GM18517 (cell line): ENCODE results near the gene ATP10A.
"Not testable (repeated sequence)": the region's sequence is repeated elsewhere in the genome, so short reads cannot be mapped to it uniquely, and the experiment has no call there.

Source experiments
- ATAC-seq: cut with Tn5 transposase; IDR thresholded peaks from one replicate; pipeline ENCODE4 v1.9.1; 2021; ENCODE audit warnings: mild to moderate bottlenecking, moderate library complexity; ENCODE audit not compliant: unreplicated experiment

ATP10A gene

DNA sequence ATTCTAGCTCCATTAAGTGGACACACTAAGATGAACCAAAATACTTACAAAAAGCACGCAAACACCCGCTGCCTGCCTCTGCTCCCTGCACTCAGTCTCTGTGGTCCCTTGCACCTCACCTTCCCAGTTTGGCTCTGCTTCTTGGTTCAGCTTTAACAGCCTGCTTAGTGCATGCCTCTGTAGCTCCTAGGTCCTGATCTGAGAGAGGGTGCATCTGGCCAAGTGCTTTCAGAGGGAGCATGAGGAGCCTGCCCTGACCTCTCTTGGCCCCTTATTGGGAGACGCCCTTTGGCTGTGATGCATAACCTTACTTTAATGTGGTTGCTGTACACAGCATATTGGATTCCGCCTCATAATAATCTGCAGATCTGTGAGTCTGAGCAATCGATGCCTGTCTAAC, 21.2 kb upstream of the ATP10A start:
- ATAC-seq = no peak

DNA sequence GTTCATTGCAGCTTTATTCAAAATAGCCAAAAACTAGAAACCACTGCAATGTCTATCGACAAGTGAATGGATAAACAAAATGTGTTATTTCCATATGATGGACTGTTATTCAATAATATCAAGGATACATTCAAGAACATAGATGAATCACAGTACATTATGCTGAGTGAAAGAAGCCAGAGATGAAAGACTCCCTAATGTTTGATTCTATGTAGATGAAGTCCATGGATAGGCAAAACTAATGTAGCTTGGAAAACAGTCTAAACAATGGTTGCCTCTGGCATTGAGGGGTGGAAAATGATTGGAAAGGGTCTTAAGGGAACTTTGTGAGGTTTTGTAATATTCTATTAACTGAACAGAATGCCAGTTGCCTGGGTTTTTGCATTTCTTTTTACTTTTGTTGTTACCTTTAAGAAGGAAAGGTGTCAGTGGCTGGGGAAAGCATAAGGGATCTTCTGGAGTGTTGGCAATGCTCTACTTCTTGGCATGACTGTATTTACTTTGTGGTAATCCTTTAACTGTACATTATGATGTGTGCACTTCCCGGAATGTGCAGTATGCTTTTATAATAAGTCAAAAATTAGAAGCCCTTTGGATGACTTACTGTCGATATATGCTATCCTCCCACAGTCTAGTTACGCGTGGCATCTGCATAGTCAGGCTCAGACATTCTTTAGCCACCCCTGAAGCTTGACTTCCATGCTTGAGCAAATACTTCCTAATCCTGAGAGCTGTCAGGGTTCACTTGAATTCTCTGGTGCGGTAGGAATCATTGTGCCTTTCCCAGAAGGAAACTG, 20.5 kb upstream of the ATP10A start:
- no peak for ATAC-seq

DNA sequence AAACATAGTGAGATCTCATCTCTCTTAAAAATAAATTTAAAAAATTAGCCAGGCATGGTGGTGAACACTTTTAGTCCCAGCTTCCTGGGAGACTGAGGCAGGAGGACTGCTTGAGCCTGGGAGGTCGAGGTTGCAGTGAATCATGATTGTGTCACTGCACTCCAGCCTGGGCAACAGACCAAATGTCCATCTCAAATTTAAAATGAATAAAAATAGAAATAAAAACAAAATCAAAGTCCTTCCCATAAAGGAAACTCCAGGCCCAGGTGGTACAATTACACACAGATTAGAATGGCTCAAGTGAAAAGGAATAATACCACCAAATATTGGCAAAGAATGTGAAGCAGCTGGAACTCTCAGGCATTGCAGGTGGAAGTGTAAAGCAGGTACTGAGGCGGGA, 19.3 kb upstream of the ATP10A start:
- no peak for ATAC-seq

DNA sequence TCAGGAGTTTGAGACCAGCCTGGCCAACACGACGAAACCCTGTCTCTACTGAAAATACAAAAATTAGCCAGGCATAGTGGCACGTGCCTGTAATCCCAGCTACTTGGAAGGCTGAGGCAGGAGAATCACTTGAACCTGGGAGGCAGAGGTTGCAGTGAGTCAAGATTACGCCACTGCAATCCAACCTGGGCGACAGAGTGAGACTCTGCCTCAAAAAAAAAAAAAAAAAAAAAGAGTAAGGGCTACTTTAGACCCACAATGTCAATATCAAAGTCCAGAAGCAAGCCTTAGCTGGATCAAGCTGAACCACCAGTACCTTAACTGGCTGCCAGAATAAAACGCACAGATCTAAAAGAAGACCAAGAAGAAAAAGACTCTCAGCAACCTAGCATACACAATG, 17.8 kb upstream of the ATP10A start:
- ATAC-seq = not testable (repeated sequence)

DNA sequence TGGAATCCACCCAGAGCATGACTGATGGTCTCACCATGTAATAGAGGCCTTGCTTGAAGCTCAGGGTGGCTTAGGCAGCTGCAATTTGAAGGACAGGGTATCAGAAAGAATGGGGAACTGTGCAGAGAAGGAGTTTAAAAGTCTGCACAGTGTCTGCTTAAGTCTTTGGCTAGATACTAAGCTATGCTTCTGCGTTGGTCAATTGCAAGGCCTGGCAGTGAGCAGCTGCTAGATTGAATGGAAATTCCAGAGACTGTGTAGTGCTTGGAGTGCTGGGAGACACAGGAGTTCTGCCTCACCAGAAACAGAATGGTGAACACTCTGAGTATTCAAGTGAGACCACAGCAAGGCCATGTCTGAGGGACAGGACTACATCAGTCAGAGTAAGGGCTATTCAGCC, 17.3 kb upstream of the ATP10A start:
- no peak for ATAC-seq

DNA sequence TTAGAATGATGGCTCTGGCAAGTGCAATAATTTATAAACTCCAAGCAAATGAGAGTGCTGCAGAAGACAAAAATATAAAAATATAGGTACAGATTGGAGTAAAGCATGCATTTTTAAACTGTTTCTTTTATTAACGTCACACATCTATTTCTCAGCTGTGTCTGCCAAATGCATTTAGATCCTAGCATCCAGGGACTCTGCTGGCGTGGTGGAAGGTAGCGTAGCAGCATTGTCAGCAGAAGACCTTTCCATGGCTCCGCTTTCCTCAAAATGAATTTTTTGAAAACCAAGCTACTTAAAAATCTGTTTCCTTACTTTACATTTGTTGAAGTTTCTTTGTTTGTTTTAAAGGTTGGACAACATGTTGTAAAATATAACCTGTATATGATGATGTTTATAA, 16.3 kb upstream of the ATP10A start:
- no peak for ATAC-seq

DNA sequence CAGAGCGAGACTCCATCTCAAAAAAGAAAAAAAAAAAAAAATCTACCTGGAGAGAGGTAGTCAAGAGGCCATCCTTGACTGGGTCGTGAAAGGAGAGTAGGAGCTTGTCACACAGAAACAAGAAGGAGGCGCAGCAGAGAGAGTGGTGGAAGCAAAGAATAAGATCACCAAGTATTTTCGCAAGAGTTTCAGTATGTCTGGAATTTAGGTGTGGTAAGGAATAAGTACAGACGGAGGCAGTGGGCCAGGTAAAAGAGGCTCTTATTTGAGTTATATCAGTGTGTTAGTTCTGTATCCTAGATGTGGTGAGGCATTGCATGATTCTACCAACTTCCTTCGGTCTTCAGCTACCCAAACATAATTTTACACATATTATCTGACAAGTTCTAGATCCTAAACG, 14.6 kb upstream of the ATP10A start:
- ATAC-seq = no peak

DNA sequence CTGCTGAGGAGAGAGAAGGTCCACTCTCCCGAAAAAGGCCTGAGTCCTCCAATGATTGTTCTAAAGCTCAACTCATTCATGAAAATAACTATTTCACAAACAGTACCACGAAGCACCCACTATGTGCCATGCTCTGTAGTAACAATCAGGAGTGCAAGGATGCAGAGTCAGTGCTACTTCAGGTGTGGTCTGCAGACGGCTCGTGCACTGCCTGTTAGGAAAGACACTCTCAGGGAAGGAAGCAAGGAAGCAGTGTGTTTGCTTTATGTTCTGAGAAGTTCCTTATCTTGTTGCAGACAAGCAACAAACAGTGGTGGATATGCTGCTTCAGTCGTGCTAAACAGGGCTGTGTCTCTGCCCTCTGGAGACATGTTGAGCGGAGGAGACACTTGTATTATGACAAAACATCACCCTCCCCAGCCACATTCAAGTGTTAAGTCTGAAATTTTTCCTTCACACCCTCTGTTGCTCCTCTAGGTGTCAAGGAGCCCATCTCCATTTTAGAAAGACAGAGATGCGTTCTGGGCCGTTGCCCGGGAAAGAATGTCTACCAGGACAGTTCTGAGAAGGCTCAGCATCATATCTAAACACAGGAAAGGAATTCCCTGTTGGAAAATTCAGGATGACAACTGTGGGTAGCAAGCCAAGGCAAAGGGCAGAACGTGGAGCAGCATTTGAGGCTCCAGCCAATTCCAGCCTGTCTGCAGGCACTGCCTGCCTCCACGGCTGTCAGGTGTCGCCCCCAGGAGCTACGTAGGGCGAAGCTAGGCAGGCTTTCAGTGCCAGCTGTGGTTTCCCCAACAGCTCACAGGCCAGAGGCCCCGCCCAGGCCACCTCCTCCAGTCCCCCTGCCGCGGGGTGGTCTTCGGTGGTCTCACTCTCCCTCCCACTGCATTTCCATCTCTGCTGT, 13.4 kb upstream of the ATP10A start:
- ATAC-seq = no peak

DNA sequence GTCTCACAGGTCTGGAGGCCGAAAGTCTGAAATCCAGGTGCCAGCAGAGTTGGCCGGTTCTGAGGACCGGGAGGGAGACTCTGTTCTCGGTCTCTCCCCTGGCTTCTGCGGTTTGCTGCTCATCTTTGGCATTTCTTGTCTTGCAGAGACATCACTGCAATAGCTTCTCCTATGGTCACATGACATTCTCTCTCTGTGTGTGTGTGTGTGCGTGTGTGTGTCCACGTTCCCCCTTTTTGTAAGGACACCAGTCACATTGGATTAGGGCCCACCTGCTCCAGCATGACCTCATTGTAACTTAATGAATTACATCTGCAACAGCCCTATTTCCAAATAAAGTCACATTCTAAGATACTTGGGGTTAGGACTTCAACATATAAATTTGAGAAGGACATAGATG, 12.4 kb upstream of the ATP10A start:
- no peak for ATAC-seq

DNA sequence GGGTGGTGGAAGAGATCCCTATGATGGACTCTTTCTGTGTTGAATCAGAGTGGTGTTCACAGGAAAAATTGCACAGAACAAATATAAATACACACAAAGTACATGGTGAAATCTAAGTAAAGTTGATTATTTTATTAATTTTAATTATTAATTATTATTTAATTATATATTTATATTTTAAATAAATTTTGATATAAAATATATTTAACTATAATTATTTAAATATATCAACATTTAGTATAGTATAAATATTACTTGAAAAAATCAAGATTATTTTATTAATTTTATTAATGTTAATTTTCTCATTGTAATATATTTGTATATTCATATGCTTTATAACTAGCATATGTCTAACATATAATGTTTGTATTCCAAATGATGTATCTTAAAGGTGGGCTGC, 11.3 kb upstream of the ATP10A start:
- ATAC-seq = no peak

DNA sequence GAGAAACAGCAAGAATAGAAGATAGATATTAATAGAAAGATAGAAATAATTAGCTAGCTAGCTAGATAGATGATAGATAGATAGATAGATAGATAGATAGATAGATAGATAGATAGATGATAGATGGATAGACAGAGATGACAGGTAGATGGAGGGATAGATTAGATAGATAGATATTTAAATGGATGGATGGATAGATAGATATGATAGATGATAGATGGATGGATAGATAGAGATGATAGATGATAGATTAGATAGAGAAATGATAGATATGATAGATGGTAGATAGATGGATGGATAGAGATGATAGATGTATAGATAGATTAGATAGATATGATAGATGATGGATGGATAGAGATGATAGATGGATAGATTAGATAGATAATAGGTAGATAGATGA, 8.3 kb upstream of the ATP10A start:
- ATAC-seq = no peak

DNA sequence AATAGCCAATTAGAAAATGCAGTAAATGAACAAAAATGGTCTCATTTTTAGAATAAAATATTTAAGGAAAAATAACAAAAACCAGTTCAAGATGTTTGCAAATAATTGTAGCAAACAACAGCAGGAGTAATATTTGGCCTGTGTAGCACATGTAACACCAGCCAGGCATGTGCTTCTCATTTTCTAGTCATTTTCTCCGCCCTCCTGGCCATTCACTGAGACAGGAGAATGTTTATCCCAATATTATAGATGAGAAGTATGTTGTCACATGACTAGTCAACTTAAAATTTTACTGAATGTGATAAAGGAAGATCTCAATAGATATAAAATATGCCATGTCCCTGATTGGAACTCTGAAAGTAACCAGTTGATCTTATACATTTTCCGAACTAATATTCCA, 7.8 kb upstream of the ATP10A start:
- no peak for ATAC-seq

DNA sequence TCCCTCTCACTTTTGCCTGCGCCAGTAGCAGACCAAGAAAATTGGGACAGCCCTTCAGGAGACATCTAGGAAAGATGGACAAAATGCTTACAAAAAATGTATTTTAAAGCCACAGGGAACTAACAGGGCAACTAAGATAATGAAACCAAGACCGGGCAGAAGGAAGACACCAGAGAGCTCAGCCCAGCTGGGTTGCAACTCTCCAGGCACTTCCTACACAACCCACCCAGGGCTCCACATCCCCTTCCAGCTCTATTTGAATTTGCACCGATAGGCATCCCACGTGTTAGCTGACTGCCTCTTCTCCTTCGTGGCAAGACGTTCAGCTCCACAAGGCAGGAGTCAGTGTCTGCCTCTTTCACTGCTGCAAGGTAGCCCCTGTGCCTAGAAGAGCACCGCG, 6.6 kb upstream of the ATP10A start:
- ATAC-seq = no peak

DNA sequence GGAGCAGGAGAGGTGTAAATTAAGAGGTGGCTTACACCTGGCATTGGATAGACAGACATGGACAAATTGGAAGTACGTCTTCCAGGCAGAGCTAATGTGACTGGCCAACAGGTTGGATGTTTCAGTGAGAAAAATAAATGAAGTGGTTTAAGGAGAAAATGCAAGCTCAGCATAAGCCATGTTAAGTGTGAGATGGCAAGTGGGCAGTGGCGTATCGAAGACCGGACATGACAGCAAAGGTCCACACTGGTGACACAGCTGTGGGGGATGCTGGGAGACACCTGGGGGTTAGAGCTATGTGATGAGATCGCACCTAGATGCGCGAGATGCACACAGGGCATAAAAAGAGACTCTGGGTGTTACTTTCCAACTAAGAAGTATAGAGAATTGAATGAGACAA, 3.7 kb upstream of the ATP10A start:
- ATAC-seq = no peak

DNA sequence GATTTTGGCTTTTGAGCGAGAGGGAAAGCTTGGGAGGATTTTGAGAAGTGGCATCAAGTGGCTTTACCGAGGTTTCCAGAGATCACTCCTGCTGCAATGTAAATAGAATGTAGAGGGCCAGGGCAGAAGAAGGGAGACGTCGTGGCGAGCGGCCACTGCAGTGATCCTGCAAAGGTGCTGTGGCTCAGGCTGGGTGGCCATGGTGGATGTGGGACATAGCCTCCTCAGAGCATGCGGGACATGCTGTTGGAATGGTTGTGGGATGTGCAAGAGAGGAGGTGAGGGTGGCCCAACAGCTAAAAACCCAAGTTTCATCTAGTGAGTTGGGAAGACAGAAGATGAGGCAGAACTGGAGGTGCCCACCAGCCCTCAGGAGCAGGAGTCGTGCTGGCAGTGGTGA, 3.1 kb upstream of the ATP10A start:
- ATAC-seq = no peak

DNA sequence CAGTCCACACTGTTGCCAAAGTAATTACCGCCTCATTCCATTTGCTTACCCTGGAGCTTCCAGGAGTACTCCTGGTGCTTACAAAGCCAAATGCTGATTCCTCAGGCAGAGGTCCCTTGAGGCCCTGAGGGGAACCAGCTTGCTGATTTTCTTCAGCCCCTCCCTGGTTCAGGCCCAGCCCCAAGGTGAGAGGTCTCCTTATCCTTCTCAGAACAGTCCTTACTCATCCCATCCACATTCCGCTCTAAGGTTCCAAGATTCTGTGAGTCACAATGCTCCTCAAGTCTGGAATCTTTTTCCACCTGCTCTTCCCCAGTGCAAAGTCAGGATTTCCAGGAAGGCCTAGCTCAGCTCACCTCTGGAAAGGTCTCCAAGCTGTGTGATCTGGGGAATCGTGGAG, 1.8 kb upstream of the ATP10A start:
- no peak for ATAC-seq

DNA sequence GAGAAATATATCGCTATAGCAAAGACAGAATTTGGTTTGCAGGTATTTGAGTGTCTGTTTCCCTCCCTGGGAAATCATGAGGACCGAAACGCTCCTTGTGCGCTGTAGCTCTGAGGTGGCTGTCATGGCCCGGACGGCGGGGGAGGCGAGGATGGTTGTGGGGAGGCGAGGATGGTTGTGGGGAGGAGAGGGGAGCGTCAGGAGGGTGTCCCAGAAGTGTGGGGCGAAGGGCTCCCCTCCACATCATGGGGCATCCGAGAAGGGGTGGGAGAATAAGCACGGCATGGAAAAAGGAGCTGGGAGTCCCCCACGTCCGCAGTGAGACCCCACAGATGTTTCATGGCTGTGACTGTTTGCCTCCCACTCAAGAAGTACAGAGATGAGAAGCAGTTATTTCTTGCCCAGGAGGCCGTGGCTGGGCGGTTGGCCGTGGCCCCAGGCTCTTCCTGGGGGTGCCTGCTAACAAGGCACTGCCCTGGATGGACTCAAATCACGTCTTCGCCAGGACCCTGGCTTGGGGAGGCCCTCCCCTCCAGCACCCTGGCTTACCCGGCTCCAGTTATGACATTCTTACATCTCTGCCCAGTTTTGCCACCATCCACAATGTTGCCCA, 947 bp upstream of the ATP10A start:
- ATAC-seq = no peak

DNA sequence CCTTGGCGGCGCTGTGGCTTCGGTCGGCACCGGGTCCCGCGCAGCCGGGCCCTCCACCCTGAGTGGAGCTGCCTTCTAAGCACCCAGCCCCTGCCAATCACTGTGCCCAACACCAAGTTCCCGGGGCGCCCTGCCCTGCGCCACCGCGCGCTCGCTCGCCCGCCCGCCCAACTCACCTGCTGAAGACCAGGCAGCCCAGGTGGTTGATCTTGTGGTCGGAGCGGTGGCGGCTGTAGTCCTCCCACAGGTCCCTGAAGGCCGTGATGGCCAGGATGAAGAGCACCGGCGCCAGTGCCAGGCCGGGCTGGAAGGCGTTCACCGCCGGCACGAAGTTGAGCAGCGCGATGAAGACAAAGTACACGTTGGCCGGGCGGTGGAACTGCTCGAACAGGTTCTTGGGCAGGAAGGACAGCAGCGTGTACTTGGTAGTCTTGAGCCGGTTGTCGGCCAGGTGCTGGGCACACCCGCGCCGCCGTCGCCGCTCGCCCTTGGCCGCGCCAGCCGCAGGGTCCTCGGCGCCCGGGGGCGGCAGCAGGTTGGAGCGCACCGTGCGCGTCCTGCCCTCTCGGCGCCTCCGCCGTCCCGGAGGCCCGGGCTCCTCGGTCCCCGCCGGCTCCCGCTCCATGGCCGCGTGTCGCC, 536 bp downstream of the ATP10A start:
- no peak for ATAC-seq

DNA sequence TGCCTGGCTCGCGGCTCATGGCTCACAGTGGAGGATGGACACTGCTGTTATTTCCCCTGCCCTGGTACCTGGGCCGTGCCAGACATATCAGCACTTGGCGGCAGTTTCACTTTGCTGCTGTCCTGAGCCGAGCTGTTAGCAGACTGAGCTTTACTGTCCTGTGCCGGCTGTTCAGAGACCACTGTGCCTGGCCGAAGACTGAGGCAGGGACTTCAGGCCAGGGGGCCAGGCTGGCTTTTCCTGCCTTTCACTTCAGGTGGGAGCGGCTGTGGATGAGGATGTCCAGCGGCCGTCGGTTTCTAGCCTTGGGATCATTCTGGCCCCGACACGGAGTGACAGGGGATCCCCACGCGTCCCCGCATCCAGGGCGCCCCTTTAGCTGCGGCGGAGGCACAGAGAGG, 1.1 kb downstream of the ATP10A start:
- ATAC-seq = no peak

DNA sequence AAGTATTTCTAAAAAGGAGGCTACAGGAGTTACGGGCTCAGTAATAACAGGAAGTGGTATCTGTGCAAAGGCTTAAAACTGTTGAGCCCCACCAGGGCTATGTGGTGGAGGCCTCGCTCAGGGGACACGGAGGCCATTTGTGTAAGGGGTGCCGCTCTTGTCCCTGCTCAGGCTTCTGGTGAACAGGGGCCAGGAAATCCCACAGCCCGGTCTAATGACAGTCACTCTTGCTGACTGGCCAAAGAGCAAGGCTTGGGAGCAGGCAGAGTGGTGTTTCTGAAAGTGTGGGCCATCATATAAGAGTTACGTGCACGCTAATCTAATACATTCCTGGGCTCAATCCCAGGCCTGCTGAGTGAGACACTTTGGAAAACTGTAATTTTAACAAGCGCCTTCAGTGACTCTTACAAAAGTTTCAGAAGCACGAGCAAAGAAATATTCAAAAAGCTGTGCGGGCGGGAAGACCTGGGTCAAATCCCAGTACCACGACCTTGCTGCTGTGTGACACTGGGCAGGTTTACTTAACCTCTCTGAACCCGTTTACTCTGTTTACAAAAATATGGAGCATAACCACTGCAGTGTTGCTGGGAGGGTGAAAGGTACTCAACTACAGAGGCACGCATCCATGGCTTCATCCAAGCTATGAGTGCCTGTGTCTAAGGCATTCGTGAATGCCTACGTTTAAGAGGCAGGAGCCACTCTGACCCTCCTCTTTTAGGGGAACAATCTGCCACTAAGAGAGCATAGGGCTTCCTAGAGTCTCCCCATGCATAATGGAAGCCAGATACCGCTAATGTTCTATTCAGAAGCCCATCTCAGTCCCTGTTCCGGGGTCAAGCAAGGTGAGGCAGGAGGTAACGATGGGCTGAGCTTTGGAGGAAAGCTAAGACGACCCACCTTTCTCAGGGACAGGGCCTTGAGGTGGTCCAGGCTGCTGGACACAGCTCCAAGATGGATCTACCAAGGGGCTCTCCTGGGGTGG, 2.0 kb downstream of the ATP10A start:
- no peak for ATAC-seq
